HepG2 (cell line): ENCODE data around the gene SLC7A10. TPM values are rescaled to one million over a fixed set of nuclear protein-coding genes. Genes with fewer than 3 reads are reported as not detected.

Experiments
- ATF6 ChIP-seq: sonication (generic); formaldehyde crosslinking; conservative IDR thresholded peaks from 2 replicates; pipeline ENCODE4 v1.4.0; 2020; ENCODE audit warnings: missing genetic modification reagents
- CREM ChIP-seq, 2 experiments: sonication (generic) in 1 of 2; formaldehyde crosslinking in 1 of 2; IDR thresholded peaks; 2 replicates each; pipeline versions ENCODE4 v1.4.0 to v1.6.1; 2016 to 2020; ENCODE audit warnings: antibody characterized with exemption in 1 of 2, mild to moderate bottlenecking in 1 of 2, missing genetic modification reagents in 1 of 2
- EED ChIP-seq: sonication (generic); formaldehyde crosslinking; IDR thresholded peaks from 2 replicates; pipeline ENCODE4 v1.5.0; 2020; ENCODE audit warnings: mild to moderate bottlenecking, missing genetic modification reagents
- HOMEZ ChIP-seq: IDR thresholded peaks from 2 replicates; pipeline ENCODE4 v1.6.1; 2016; ENCODE audit warnings: low read depth
- JDP2 ChIP-seq: sonication (generic); formaldehyde crosslinking; IDR thresholded peaks from 2 replicates; pipeline ENCODE4 v1.8.1; 2022; ENCODE audit warnings: missing genetic modification reagents, borderline replicate concordance
- KLF16 ChIP-seq, 2 experiments: sonication (generic) in 1 of 2; formaldehyde crosslinking in 1 of 2; IDR thresholded peaks; 2 replicates each; pipeline versions ENCODE4 v1.6.1 to v1.8.0; 2016 to 2023; ENCODE audit warnings: missing genetic modification reagents in 2 of 2, missing compliant biosample characterization in 1 of 2
- MIXL1 ChIP-seq: IDR thresholded peaks from 2 replicates; pipeline ENCODE4 v1.6.1; 2016
- MTA3 ChIP-seq: sonication (generic); formaldehyde crosslinking; IDR thresholded peaks from 2 replicates; pipeline ENCODE4 v1.4.0; 2020; ENCODE audit warnings: missing genetic modification reagents
- NR2F1 ChIP-seq, 2 experiments: fragments of 450-650 bp in 1 of 2; formaldehyde crosslinking in 1 of 2; IDR thresholded peaks; 2 replicates each; pipeline versions ENCODE4 v1.5.0 to v1.6.1; 2016 to 2020; ENCODE audit warnings: mild to moderate bottlenecking in 1 of 2, missing compliant biosample characterization in 1 of 2, missing genetic modification reagents in 1 of 2, moderate library complexity in 1 of 2
- NR2F6 ChIP-seq, 2 experiments: IDR thresholded peaks; 2 replicates each; pipeline ENCODE4 v1.6.1; 2016; ENCODE audit warnings: antibody characterized with exemption in 1 of 2, mild to moderate bottlenecking in 1 of 2
- PHF8 ChIP-seq: sonication (generic); formaldehyde crosslinking; IDR thresholded peaks from 2 replicates; pipeline ENCODE4 v1.5.0; 2020; ENCODE audit warnings: missing genetic modification reagents
- SALL2 ChIP-seq: sonication (generic); formaldehyde crosslinking; IDR thresholded peaks from 2 replicates; pipeline ENCODE4 v1.8.1; 2023; ENCODE audit warnings: mild to moderate bottlenecking, missing genetic modification reagents, inconsistent platforms
- XBP1 ChIP-seq: sonication (generic); formaldehyde crosslinking; IDR thresholded peaks from 2 replicates; pipeline ENCODE4 v1.5.0; 2020; ENCODE audit warnings: missing genetic modification reagents
- ZBTB20 ChIP-seq: sonication (generic); formaldehyde crosslinking; IDR thresholded peaks from 2 replicates; pipeline ENCODE4 v1.8.1; 2023; ENCODE audit warnings: missing genetic modification reagents, low read depth, mild to moderate bottlenecking, borderline replicate concordance
- ZBTB26 ChIP-seq: IDR thresholded peaks from 2 replicates; pipeline ENCODE4 v1.6.1; 2016; ENCODE audit warnings: missing compliant biosample characterization, missing genetic modification reagents, borderline replicate concordance
- ZNF3 ChIP-seq: IDR thresholded peaks from 2 replicates; pipeline ENCODE4 v1.7.0; 2017; ENCODE audit warnings: inconsistent platforms
- ZNF30 ChIP-seq: sonication (generic); formaldehyde crosslinking; IDR thresholded peaks from 2 replicates; pipeline ENCODE4 v1.5.0; 2020; ENCODE audit warnings: mild to moderate bottlenecking, missing genetic modification reagents
- ZNF484 ChIP-seq: sonication (generic); formaldehyde crosslinking; IDR thresholded peaks from 2 replicates; pipeline ENCODE4 v1.5.1; 2020; ENCODE audit warnings: mild to moderate bottlenecking, low read depth, missing genetic modification reagents, borderline replicate concordance
- ZNF597 ChIP-seq: sonication (generic); formaldehyde crosslinking; IDR thresholded peaks from 2 replicates; pipeline ENCODE4 v1.5.0; 2020; ENCODE audit warnings: missing genetic modification reagents
- ZNF616 ChIP-seq: sonication (generic); formaldehyde crosslinking; IDR thresholded peaks from 2 replicates; pipeline ENCODE4 v1.5.0; 2020; ENCODE audit warnings: low read depth, mild to moderate bottlenecking, missing genetic modification reagents
- ZNF672 ChIP-seq: sonication (generic); formaldehyde crosslinking; IDR thresholded peaks from 2 replicates; pipeline ENCODE4 v1.8.1; 2022; ENCODE audit warnings: missing genetic modification reagents
- ZNF674 ChIP-seq: sonication (generic); formaldehyde crosslinking; IDR thresholded peaks from 2 replicates; pipeline ENCODE4 v1.5.0; 2020; ENCODE audit warnings: low read depth, mild to moderate bottlenecking, missing genetic modification reagents
- ZNF691 ChIP-seq: sonication (generic); formaldehyde crosslinking; IDR thresholded peaks from 2 replicates; pipeline ENCODE4 v1.4.0; 2020; ENCODE audit warnings: missing genetic modification reagents, low read depth, mild to moderate bottlenecking, borderline replicate concordance
- ZNF709 ChIP-seq: sonication (generic); formaldehyde crosslinking; IDR thresholded peaks from 2 replicates; pipeline ENCODE4 v1.5.0; 2020; ENCODE audit warnings: mild to moderate bottlenecking, missing genetic modification reagents
- ZNF737 ChIP-seq: sonication (generic); formaldehyde crosslinking; IDR thresholded peaks from 2 replicates; pipeline ENCODE4 v1.5.0; 2020; ENCODE audit warnings: missing genetic modification reagents, mild to moderate bottlenecking, borderline replicate concordance
- ZNF816 ChIP-seq: sonication (generic); formaldehyde crosslinking; IDR thresholded peaks from 2 replicates; pipeline ENCODE4 v1.8.0; 2022; ENCODE audit warnings: missing genetic modification reagents, mild to moderate bottlenecking, borderline replicate concordance
- polyA plus RNA-seq, 8 experiments: library from polyadenylated mRNA; depleted of rRNA in 3 of 8; stranded (reverse) in 7 of 8; unstranded in 1 of 8; fragments of >200 nt; fragmentation: Illumina TruSeq in 4 of 8; extraction: Trizol in 4 of 8; gene quantifications; 2 replicates each; pipeline versions ENCODE4 v1.2.1 to v1.2.3, GENCODE V29; 2011 to 2016; ENCODE audit warnings: low read depth in 4 of 8, missing spikeins in 1 of 8, mixed read lengths in 1 of 8; ENCODE audit not compliant: insufficient read depth in 1 of 8
- total RNA-seq, 5 experiments: library from RNA; depleted of rRNA; stranded (reverse); fragments of >200 nt; fragmentation: Illumina TruSeq; extraction: Trizol; gene quantifications; 2 replicates each; pipeline ENCODE4 v1.2.3, GENCODE V29; 2016; ENCODE audit warnings: low read depth in 1 of 5

The SLC7A10 gene
- total and polyA plus RNA-seq, 2 of the 13 experiments (the other 11 are each of a cell fraction or from before 2014, with no cell fraction given) = 1.1 to 2.2 TPM

GRCh38 chr19:33241091-33241529, 15.5 kb upstream of the SLC7A10 start (continued):
- TF ChIP-seq ATF6 (CRISPR knock-in tag) = no peak
- TF ChIP-seq PHF8 (CRISPR knock-in tag) = peak; percentile 41; the same call in 1 of the 2 replicates
- TF ChIP-seq MTA3 = no peak
- TF ChIP-seq ZNF674 (CRISPR knock-in tag) = no peak
- no peak for TF ChIP-seq ZNF484 (CRISPR knock-in tag)
- TF ChIP-seq XBP1 (CRISPR knock-in tag) = no peak
- TF ChIP-seq ZBTB20 (CRISPR knock-in tag) = peak; percentile 23; the same call in 1 of the 2 replicates
- TF ChIP-seq CREM (IDR thresholded peaks at IDR 0.05) = no peak
- no peak for TF ChIP-seq CREM (CRISPR knock-in tag; IDR thresholded peaks at IDR 0.05)
- no peak for TF ChIP-seq KLF16 (CRISPR knock-in tag; IDR thresholded peaks at IDR 0.05)
- TF ChIP-seq NR2F1 (CRISPR knock-in tag; IDR thresholded peaks at IDR 0.05) = no peak
- TF ChIP-seq EED (CRISPR knock-in tag) = no peak
- no peak for TF ChIP-seq SALL2 (CRISPR knock-in tag)
- no peak for TF ChIP-seq HOMEZ (CRISPR knock-in tag)
- TF ChIP-seq JDP2 (CRISPR knock-in tag) = no peak
- TF ChIP-seq ZBTB26 (CRISPR knock-in tag) = no peak
- no peak for TF ChIP-seq ZNF30 (CRISPR knock-in tag)
- TF ChIP-seq ZNF709 (CRISPR knock-in tag) = no peak
- TF ChIP-seq ZNF597 (CRISPR knock-in tag) = no peak
- TF ChIP-seq ZNF3 = no peak
- no peak for TF ChIP-seq ZNF737
- 0 out of 2 replicates have a peak, but pooled peaks have one; percentile 8 for TF ChIP-seq ZNF691 (CRISPR knock-in tag)
- no peak for TF ChIP-seq ZNF816 (CRISPR knock-in tag)
- no peak for TF ChIP-seq NR2F6 (IDR thresholded peaks at IDR 0.05)
- no peak for TF ChIP-seq NR2F6 (CRISPR knock-in tag; IDR thresholded peaks at IDR 0.05)
- no peak for TF ChIP-seq MIXL1 (CRISPR knock-in tag)
- TF ChIP-seq ZNF616 = no peak
- no peak for TF ChIP-seq ZNF672 (CRISPR knock-in tag)
